GM18499 (cell line): ENCODE results near the gene METTL5.
"Not testable (repeated sequence)": the region's sequence is repeated elsewhere in the genome, so short reads cannot be mapped to it uniquely, and the experiment has no call there.

ENCODE experiments used
- ATAC-seq: cut with Tn5 transposase; IDR thresholded peaks from one replicate; pipeline ENCODE4 v1.9.1; 2021; ENCODE audit warnings: moderate number of reproducible peaks; ENCODE audit not compliant: insufficient read depth, unreplicated experiment

Gene METTL5

GRCh38 chr2:169824373-169825333 lies at the start of gene METTL5:
Gene METTL5, minus strand, starts transcription at chr2:169824905. Its CDS starts 308 bp downstream, at chr2:169824597.
- ATAC-seq = no peak

- no peak for ATAC-seq
Observed at GRCh38 chr2:169871994-169872393, 47.3 kb upstream of the METTL5 start.

- ATAC-seq = not testable (repeated sequence)
Observed at GRCh38 chr2:169871369-169871768, 46.7 kb upstream of the METTL5 start.

- no peak for ATAC-seq
Observed at GRCh38 chr2:169868951-169869350, 44.2 kb upstream of the METTL5 start.

GRCh38 chr2:169867579-169867978 lies 42.9 kb upstream of the METTL5 start:
- ATAC-seq = no peak

- ATAC-seq = not testable (repeated sequence)
Observed at GRCh38 chr2:169866230-169866629, 41.5 kb upstream of the METTL5 start.

- no peak for ATAC-seq
Observed at GRCh38 chr2:169865492-169865891, 40.8 kb upstream of the METTL5 start.

GRCh38 chr2:169862816-169863215 lies 38.1 kb upstream of the METTL5 start:
- ATAC-seq = no peak

GRCh38 chr2:169860149-169860548 lies 35.4 kb upstream of the METTL5 start:
- no peak for ATAC-seq

GRCh38 chr2:169859423-169859822 lies 34.7 kb upstream of the METTL5 start:
- no peak for ATAC-seq

GRCh38 chr2:169855281-169856258 lies 30.9 kb upstream of the METTL5 start:
- ATAC-seq = not testable (repeated sequence)

- ATAC-seq = no peak
Observed at GRCh38 chr2:169853041-169853668, 28.4 kb upstream of the METTL5 start.

GRCh38 chr2:169849710-169850109 lies 25.0 kb upstream of the METTL5 start:
- ATAC-seq = no peak

- not testable (repeated sequence) for ATAC-seq
Observed at GRCh38 chr2:169848959-169849693, 24.4 kb upstream of the METTL5 start.

- ATAC-seq = no peak
Observed at GRCh38 chr2:169845016-169845415, 20.3 kb upstream of the METTL5 start.

GRCh38 chr2:169841625-169842024 lies 16.9 kb upstream of the METTL5 start:
- ATAC-seq = not testable (repeated sequence)

- no peak for ATAC-seq
Observed at GRCh38 chr2:169840747-169841142, 16.0 kb upstream of the METTL5 start.

GRCh38 chr2:169839954-169840746 lies 15.4 kb upstream of the METTL5 start:
- ATAC-seq = no peak
